ENCODE data around the gene PLEKHM3. TPM values are rescaled to one million over a fixed set of nuclear protein-coding genes. Genes with fewer than 3 reads are reported as not detected.

PLEKHM3 gene
- total and polyA plus RNA-seq, 2 of the 13 experiments (the other 11 are each of a cell fraction or from before 2014, with no cell fraction given), result 4.5 to 4.7 TPM

GRCh38 chr2:207810200-207810788, 215.0 kb downstream of the PLEKHM3 start (continued):
- 0 out of 2 replicates have a peak, but pooled peaks have one; percentile 15 for TF ChIP-seq ARID2 (CRISPR knock-in tag; IDR thresholded peaks at IDR 0.05; ENCODE audit: borderline replicate concordance)
- TF ChIP-seq PITX1 (CRISPR knock-in tag; IDR thresholded peaks at IDR 0.05), result 0 out of 2 replicates have a peak, but pooled peaks have one; percentile 2
- TF ChIP-seq ZNF552 (CRISPR knock-in tag; IDR thresholded peaks at IDR 0.05; ENCODE audit: borderline replicate concordance), result no peak
- TF ChIP-seq PAWR (CRISPR knock-in tag; IDR thresholded peaks at IDR 0.05; ENCODE audit: borderline replicate concordance), result no peak
- no peak for TF ChIP-seq ZNF704 (CRISPR knock-in tag; IDR thresholded peaks at IDR 0.05; ENCODE audit: borderline replicate concordance)
- no peak for TF ChIP-seq TAF15 (IDR thresholded peaks at IDR 0.05; ENCODE audit: low read depth, low read length, poor library complexity, severe bottlenecking)
- no peak for TF ChIP-seq NCOR1 (IDR thresholded peaks at IDR 0.05; ENCODE audit: borderline replicate concordance, low read length)
- no peak for TF ChIP-seq TRIM24 (CRISPR knock-in tag; IDR thresholded peaks at IDR 0.05)
- TF ChIP-seq ZMAT5 (CRISPR knock-in tag; IDR thresholded peaks at IDR 0.05; ENCODE audit: borderline replicate concordance, low read depth), result 0 out of 2 replicates have a peak, but pooled peaks have one; percentile 45
- TF ChIP-seq TEF (CRISPR knock-in tag; IDR thresholded peaks at IDR 0.05), result no peak
- no peak for TF ChIP-seq FOXA1 (IDR thresholded peaks at IDR 0.05)
- no peak for TF ChIP-seq FOXA1 (CRISPR knock-in tag; IDR thresholded peaks at IDR 0.05)
- no peak for TF ChIP-seq ZNF589 (CRISPR knock-in tag; conservative IDR thresholded peaks at IDR 0.05)
- TF ChIP-seq ZNF800 (CRISPR knock-in tag; IDR thresholded peaks at IDR 0.05), result no peak
- TF ChIP-seq STAG1 (CRISPR knock-in tag; IDR thresholded peaks at IDR 0.05), result no peak
- TF ChIP-seq TFAP4 (IDR thresholded peaks at IDR 0.05; ENCODE audit: borderline replicate concordance, low read depth), result no peak
- no peak for TF ChIP-seq ZXDC (CRISPR knock-in tag; IDR thresholded peaks at IDR 0.05)
- no peak for TF ChIP-seq REL (CRISPR knock-in tag; conservative IDR thresholded peaks at IDR 0.05)
- TF ChIP-seq TMF1 (CRISPR knock-in tag; IDR thresholded peaks at IDR 0.05; ENCODE audit: low read depth), result no peak
- TF ChIP-seq NR2C2 (CRISPR knock-in tag; IDR thresholded peaks at IDR 0.05; ENCODE audit: borderline replicate concordance), result no peak
- TF ChIP-seq HNRNPH1 (optimal IDR thresholded peaks at IDR 0.05; ENCODE audit: low read depth, low read length), result no peak
- TF ChIP-seq TBL1XR1 (IDR thresholded peaks at IDR 0.05; ENCODE audit: borderline replicate concordance, low read length, partially characterized antibody), result no peak

Measured in HepG2 (cell line).